IMR-90 (cell line): ENCODE data around the gene FAM163A. TPM values are rescaled to one million over a fixed set of nuclear protein-coding genes. Genes with fewer than 3 reads are reported as not detected.
A peak's percentile ranks its signal among the peaks of the same experiment; 100 is the strongest.

ENCODE experiments used
- ATAC-seq: fragments of 200-7000 bp; cut with Tn5 transposase; 2 replicates; pipeline ENCODE4 v1.9.1; 2020; ENCODE audit warnings: low read depth, mild to moderate bottlenecking, moderate library complexity
- BruUV-seq: library from RNA; stranded (reverse); fragments of 400-500 nt; replicated peaks from 2 replicates; lab custom pipeline; 2021; lab: Mats Ljungman, UMichigan
- CTCF ChIA-PET: fragments of 300-600 bp; formaldehyde crosslinking; extraction: SDS; loops from one replicate; lab custom pipeline; 2021; ENCODE audit warnings: antibody characterized with exemption; lab: Yijun Ruan, JAX
- POLR2A ChIA-PET: fragments of 300-600 bp; sonication (Branson Sonifier 250); formaldehyde crosslinking; loops from one replicate; lab custom pipeline; 2022; ENCODE audit warnings: antibody characterized with exemption; ENCODE audit not compliant: unreplicated experiment; lab: Charles Lee
- DNase-seq: peaks from one replicate; pipeline ENCODE4 v3.0.0; 2013
- H2AFZ ChIP-seq: replicated peaks from 2 replicates; pipeline ENCODE3; 2013; ENCODE audit warnings: low read length, mild to moderate bottlenecking; ENCODE audit not compliant: poor library complexity
- H2AK5ac ChIP-seq: 2 replicates; pipeline ENCODE4 v1.6.1; 2013; ENCODE audit warnings: low read depth, low read length, inconsistent platforms
- H2AK9ac ChIP-seq: replicated peaks from 2 replicates; pipeline ENCODE3; 2013; ENCODE audit warnings: mild to moderate bottlenecking, low read depth, low read length, moderate library complexity; ENCODE audit not compliant: poor library complexity
- H2BK120ac ChIP-seq: 2 replicates; pipeline ENCODE4 v1.6.1; 2013; ENCODE audit warnings: low read depth, low read length, inconsistent platforms
- H2BK15ac ChIP-seq: 3 replicates; pipeline ENCODE4 v1.6.1; 2013; ENCODE audit warnings: low read depth, low read length, inconsistent platforms
- H2BK20ac ChIP-seq: 2 replicates; pipeline ENCODE4 v1.6.1; 2013; ENCODE audit warnings: low read depth, mild to moderate bottlenecking, inconsistent platforms, low read length, moderate library complexity
- H2BK5ac ChIP-seq: 2 replicates; pipeline ENCODE4 v1.6.1; 2013; ENCODE audit warnings: mild to moderate bottlenecking, low read depth, low read length, inconsistent platforms; ENCODE audit not compliant: poor library complexity, severe bottlenecking
- H3K14ac ChIP-seq: replicated peaks from 2 replicates; pipeline ENCODE4 v1.6.1; 2013; ENCODE audit warnings: low read depth, low read length, inconsistent platforms
- H3K18ac ChIP-seq: 2 replicates; pipeline ENCODE4 v1.6.1; 2013; ENCODE audit warnings: low read depth, low read length, control low read depth
- H3K23ac ChIP-seq: 2 replicates; pipeline ENCODE4 v1.6.1; 2013; ENCODE audit warnings: low read depth, low read length, inconsistent platforms
- H3K27ac ChIP-seq: 2 replicates; pipeline ENCODE4 v1.5.1; 2013; ENCODE audit warnings: mild to moderate bottlenecking, control low read depth, low read length; ENCODE audit not compliant: insufficient read depth
- H3K27me3 ChIP-seq: 2 replicates; pipeline ENCODE4 v1.6.1; 2013; ENCODE audit warnings: low read length; ENCODE audit not compliant: control insufficient read depth, insufficient read depth
- H3K36me3 ChIP-seq: 2 replicates; pipeline ENCODE4 v1.6.1; 2013; ENCODE audit warnings: low read length, mixed read lengths; ENCODE audit not compliant: control insufficient read depth, insufficient read depth
- H3K4ac ChIP-seq: 2 replicates; pipeline ENCODE4 v1.6.1; 2013; ENCODE audit warnings: low read depth, low read length, inconsistent platforms
- H3K4me1 ChIP-seq: 2 replicates; pipeline ENCODE4 v1.6.1; 2013; ENCODE audit warnings: low read length, mixed read lengths; ENCODE audit not compliant: control insufficient read depth, insufficient read depth
- H3K4me2 ChIP-seq: 2 replicates; pipeline ENCODE4 v1.6.1; 2013; ENCODE audit warnings: low read depth, mild to moderate bottlenecking, control low read depth, low read length, moderate library complexity
- H3K4me3 ChIP-seq: 2 replicates; pipeline ENCODE4 v1.5.1; 2013; ENCODE audit warnings: low read depth, mild to moderate bottlenecking, control low read depth, low read length, moderate library complexity; ENCODE audit not compliant: insufficient read depth
- H3K56ac ChIP-seq: 2 replicates; pipeline ENCODE4 v1.6.1; 2013; ENCODE audit warnings: low read length, inconsistent platforms; ENCODE audit not compliant: insufficient read depth; ENCODE audit errors: extremely low read depth
- H3K79me1 ChIP-seq, 2 experiments: 2 replicates each; pipeline ENCODE4 v1.6.1; 2013; ENCODE audit warnings: low read length in 2 of 2, inconsistent platforms in 1 of 2, low read depth in 1 of 2
- H3K9ac ChIP-seq: 2 replicates; pipeline ENCODE4 v1.6.1; 2013; ENCODE audit warnings: low read depth, low read length, control low read depth
- H3K9me1 ChIP-seq: 2 replicates; pipeline ENCODE4 v1.6.1; 2013; ENCODE audit warnings: low read length, inconsistent platforms; ENCODE audit not compliant: insufficient read depth
- H3K9me3 ChIP-seq: 2 replicates; pipeline ENCODE4 v1.6.1; 2013; ENCODE audit warnings: low read length; ENCODE audit not compliant: control insufficient read depth, insufficient read depth
- H4K20me1 ChIP-seq: 2 replicates; pipeline ENCODE4 v1.6.1; 2013; ENCODE audit warnings: low read length, inconsistent platforms; ENCODE audit not compliant: insufficient read depth
- H4K5ac ChIP-seq: 2 replicates; pipeline ENCODE4 v1.6.1; 2013; ENCODE audit warnings: mild to moderate bottlenecking, low read depth, low read length, control low read depth
- H4K8ac ChIP-seq, 2 experiments: 2 replicates each; pipeline ENCODE4 v1.6.1; 2013; ENCODE audit warnings: low read depth in 2 of 2, low read length in 2 of 2, control low read depth in 1 of 2, inconsistent platforms in 1 of 2
- H4K91ac ChIP-seq: 2 replicates; pipeline ENCODE4 v1.6.1; 2013; ENCODE audit warnings: low read depth, low read length, inconsistent platforms; ENCODE audit not compliant: insufficient read depth
- CTCF ChIP-seq: conservative IDR thresholded peaks from 2 replicates; pipeline ENCODE4 v1.5.1; 2012; ENCODE audit warnings: mild to moderate bottlenecking, low read depth, low read length, improper control_type of control experiment
- RFX5 ChIP-seq: IDR thresholded peaks from 2 replicates; pipeline ENCODE4 v1.8.0; 2012; ENCODE audit warnings: low read depth, mild to moderate bottlenecking, low read length, moderate library complexity
- WGBS, 2 experiments: methylation state at CpG; one replicate each; pipeline versions ENCODE4 v1.1.5 to v1.1.7; 2013; ENCODE audit warnings: missing lambda C conversion rate in 2 of 2; ENCODE audit not compliant: insufficient read length in 1 of 2; ENCODE audit errors: extremely low coverage in 2 of 2; 5-methylcytosine and 5-hydroxymethylcytosine counted together
- dilution Hi-C: fragments of 300-500 bp; cut with HindIII; formaldehyde crosslinking; loops from one replicate; pipeline ENCODE4 v1.14.3; 2018; ENCODE audit warnings: low sequenced_read_pairs; ENCODE audit not compliant: unreplicated experiment
- in situ Hi-C: fragments of 300-500 bp; cut with MboI; formaldehyde crosslinking; loops from 3 replicates; pipeline ENCODE4 v1.14.3; 2019; ENCODE audit warnings: low sequenced_read_pairs, inconsistent platforms, mixed read lengths
- intact Hi-C: fragments of 100-400 bp; cut with micrococcal nuclease; formaldehyde crosslinking; loops from 2 replicates; pipeline ENCODE4 v1.10.0; 2022
- polyA plus RNA-seq, 3 experiments: library from polyadenylated mRNA; depleted of rRNA; stranded (reverse); fragments of >200 nt; gene quantifications; 2 replicates each; pipeline ENCODE4 v1.2.3, GENCODE V29; 2012; ENCODE audit warnings: low replicate concordance in 1 of 3
- total RNA-seq: library from RNA; depleted of rRNA; stranded (reverse); fragments of >200 nt; gene quantifications from 2 replicates; pipeline ENCODE4 v1.2.3, GENCODE V29; 2012

The FAM163A gene
- total and polyA plus RNA-seq, 2 of the 4 experiments (the other 2 are of a cell fraction) = not detected

- Histone ChIP-seq H2BK15ac (no peak overlapping the region), H2BK5ac (no peak overlapping the region), H4K8ac (no peak overlapping the region), H3K4me3 (no peak overlapping the region), H3K56ac (no peak overlapping the region), H3K27ac (no peak overlapping the region), H4K20me1 (no peaks in the 10 kb centered on the region), H2AK9ac (no peak overlapping the region), H2BK120ac (no peak overlapping the region), H3K23ac (no peak overlapping the region), H3K27me3 (peaks cover 16% of the 10 kb centered on the region), H3K9ac (no peak overlapping the region), H2AK5ac (no peak overlapping the region), H3K79me1 (no peaks in the 10 kb centered on the region), H3K36me3 (no peaks in the 10 kb centered on the region), H2AFZ (no peak overlapping the region), H3K18ac (no peak overlapping the region), H3K4ac (no peak overlapping the region), H3K14ac (no peak overlapping the region), H2BK20ac (no peak overlapping the region), H3K9me3 (peaks cover 6% of the 10 kb centered on the region; the same call in 1 of the 2 replicates), H4K91ac (no peak overlapping the region), H3K4me1 (no peaks in the 10 kb centered on the region), H3K4me2 (no peak overlapping the region), H4K5ac (no peak overlapping the region), H3K9me1 (no peaks in the 10 kb centered on the region)
- dilution Hi-C loops (no loop called here), intact Hi-C loops (loop anchor here (2.0 kb wide), 1 partner anchor 64 kb away; no protein-coding TSS in a partner anchor), in situ Hi-C loops (no loop called here)
- BruUV-seq = no TSS peak
- no peak for TF ChIP-seq RFX5
- peak; percentile 11; the same call in 1 of the 2 replicates for TF ChIP-seq CTCF
- DNase-seq = no peak
- ATAC-seq = peak; percentile 49
- 40% methylated on average over 2 of the region's 9 CpGs; no CpG with 5 or more reads in 1 of the 2 experiments for WGBS, 2 experiments
- ChIA-PET CTCF (interaction anchor here (1.5 kb wide), 1 partner anchor 65 kb away, joined by 4 read pairs; no protein-coding TSS in a partner anchor), POLR2A (no interaction called here)
These were observed 27.9 kb downstream of the FAM163A start for GRCh38 chr1:179770887-179771502.
